GM21367 (cell line): Measurements from ENCODE around the gene IFT25.

ENCODE experiments used
- ATAC-seq: cut with Tn5 transposase; IDR thresholded peaks from one replicate; pipeline ENCODE4 v1.9.1; 2021; ENCODE audit not compliant: unreplicated experiment

IFT25 gene

DNA sequence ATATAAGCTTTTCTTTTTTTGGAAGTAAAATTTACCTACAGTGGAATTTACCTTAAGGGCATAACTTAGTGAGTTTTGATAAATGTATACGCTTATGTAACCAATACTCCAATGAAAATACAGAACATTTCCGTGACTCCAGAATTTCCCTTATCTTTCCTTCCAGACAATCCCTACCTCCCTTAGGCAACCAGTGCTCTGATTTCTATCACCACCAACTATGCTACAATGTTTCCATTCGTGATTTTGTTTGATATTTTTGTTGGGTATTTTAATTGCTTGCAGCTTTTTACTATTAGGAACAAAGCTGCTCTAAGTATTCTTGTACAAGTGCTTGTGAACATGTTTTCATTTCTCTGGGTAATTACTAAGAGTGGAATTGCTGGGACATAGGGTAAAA, 14.6 kb downstream of the IFT25 start:
- ATAC-seq = no peak

DNA sequence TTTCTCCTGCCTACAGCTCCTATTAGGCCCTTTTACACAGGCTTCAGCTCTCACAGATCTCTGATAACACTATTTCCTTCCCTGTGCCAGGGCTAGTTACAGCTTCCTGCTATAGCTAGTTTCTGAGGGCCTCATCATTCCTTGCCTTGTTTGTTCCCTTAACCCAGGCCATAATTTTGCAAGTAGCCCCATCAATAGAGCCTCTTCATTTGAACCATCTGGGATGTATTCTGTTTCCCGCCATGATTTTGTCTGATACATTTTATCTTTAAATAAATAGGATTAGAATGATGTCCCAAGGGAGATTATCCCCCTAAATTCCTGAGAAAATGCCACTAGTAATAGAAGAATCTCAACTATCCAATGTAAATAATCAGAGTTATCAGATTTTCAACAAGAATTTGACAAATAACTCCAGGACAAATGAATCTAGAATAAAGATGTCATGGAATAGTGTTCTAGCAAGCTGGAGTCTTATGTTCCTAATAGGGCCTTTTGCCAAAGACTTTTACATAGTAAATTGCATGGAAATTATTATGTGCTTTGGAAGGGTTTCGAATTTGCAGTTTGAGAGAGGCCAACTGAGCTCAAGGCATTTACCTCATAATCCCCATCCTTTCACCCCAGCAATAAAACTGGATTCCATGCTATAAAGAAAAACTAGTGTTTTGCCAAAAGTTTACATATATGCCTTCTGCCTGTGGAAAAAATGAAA, 16.1 kb downstream of the IFT25 start:
- no peak for ATAC-seq

DNA sequence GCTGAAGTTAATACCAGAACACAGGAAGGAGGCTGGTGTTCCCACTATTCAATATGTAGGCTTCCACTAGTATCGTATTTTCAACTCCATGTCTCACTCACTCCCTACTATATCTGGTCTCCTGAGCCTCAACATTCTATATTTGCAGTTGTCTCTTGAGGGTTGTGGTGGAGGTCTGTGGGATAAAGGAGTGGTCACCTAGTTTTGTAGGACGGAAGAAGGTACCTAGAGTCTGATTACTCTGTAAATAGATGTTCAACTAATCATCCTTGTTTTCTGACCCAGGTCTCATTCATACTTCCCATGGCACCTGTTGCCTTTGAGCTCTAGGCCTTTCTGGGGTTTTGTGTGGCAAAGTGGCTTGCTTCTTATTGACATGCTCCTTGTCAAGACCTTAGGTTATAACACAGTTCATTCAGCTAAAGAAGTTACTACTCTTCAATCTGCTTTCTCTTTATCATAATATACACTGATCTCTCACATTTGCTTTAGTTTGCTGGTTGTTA, 18.1 kb downstream of the IFT25 start:
- ATAC-seq = no peak

DNA sequence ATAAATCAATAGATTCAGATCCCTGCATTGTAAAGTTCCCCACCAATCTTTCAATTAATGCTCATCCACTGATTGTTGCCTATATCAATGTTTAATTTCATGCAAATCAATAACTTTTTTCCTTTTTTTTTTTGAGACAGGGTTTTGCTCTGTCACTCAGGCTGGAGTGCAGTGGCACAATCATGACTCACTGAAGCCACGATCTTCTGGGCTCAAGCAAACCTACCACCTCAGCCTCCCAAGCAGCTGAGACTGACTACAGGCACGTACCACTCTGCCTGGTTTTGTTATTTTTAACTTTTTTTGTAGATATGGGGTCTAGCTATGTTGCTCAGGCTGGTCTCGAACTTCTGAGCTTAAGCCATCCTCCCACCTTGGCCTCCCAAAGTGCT, 25.8 kb downstream of the IFT25 start:
- no peak for ATAC-seq

DNA sequence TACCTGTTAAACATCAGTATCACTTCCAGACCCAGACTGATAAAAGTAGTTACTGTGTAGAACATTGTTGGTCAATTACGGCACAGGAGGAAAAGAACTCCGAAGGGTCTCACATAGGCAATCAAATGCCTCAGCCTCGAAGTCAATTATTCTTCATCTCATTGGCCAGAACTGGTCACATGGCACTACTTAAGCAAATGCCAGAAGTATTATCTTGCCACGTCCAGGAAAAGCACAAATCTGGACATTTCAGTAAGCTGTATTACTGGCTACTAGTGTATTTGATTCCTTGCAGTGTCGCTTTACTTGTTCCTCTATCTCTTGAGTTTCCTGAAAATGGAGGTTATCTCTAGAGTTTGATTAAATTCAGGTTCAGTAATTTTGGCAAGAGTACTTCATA, 27.2 kb downstream of the IFT25 start:
- no peak for ATAC-seq

DNA sequence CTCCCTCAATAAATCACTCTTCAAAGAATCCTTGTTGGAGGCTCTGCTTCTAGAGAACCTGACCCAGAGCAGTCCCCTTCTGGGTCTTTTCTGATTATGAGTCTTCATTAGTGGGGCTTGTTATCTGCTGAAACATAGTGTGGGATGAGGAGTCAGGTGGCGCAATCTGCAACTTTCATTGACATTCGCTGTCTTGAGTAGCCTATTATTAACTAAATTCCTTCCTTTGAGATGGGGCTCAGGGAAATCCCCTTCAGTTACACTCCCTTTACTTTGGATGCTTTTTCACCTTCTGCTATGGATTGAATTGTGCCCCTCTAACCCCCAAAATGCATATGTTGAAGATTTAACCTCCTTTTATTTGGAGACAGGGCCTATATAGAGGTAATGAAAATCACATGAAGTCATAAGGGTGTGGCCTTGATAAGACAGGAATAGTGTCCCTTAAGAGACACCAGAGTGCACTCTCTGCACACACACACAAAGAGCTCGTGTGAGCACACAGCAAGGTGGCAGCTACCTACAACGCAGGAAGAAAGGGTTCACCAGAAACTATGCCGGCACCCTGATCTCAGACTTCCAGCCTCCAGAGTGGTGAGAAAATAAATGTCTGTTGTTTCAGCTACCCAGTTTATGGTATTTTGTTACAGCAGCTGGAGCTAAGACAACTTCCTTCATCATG, 32.0 kb downstream of the IFT25 start:
- no peak for ATAC-seq

DNA sequence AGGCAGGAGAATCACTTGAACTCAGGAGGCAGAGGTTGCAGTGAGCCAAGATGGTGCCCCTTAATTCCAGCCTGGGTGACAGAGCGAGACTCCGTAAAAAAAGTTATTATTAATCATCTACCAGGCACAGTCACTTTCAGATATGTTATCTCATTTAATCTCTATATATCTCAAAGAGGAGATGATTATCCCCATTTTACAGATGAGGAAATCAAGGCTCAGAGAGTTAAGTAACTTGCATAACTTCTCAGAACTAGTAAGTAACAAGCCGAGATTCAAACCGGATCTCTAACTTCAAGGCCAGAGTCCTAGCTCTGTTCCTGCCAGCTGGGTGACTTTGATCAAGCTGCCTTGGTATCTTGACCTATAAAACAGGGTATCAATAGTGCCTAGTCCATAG, 34.1 kb downstream of the IFT25 start:
- ATAC-seq = no peak

DNA sequence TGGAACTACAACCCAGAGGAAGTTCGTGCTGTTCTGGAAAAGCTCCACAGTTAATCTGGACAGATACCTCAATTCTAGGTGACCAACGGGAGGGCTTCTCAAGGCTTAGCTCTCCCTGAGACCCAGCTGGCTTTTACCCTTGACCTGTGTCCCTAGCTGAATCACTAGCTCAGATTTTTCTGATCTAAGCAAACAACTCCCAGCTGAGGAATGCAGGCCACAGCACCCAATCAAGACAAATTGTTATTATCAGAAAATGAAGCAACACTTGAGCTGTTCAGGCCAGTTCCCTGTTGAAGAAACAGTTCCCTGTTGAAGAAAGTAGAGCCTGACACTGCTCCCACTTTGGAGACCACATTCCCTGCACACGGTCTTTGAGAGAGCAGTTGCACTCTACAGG, 35.6 kb downstream of the IFT25 start:
- no peak for ATAC-seq

DNA sequence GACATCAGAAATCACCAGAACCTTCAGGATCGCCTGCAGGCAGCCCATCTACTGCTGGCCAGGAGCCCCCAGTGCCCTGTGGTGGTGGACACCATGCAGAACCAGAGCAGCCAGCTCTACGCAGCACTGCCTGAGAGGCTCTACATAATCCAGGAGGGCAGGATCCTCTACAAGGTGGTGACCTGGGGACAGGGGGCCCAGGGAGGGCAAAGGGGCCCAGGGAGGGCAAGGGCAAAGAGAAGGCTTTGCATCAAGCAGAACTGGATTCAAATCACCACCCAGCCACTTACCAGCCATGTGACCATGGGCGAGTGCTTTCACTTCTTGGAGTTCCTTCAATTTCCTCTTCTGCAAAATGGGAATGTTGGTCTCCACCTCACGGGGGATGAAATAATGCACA, 39.4 kb downstream of the IFT25 start:
- ATAC-seq = no peak

DNA sequence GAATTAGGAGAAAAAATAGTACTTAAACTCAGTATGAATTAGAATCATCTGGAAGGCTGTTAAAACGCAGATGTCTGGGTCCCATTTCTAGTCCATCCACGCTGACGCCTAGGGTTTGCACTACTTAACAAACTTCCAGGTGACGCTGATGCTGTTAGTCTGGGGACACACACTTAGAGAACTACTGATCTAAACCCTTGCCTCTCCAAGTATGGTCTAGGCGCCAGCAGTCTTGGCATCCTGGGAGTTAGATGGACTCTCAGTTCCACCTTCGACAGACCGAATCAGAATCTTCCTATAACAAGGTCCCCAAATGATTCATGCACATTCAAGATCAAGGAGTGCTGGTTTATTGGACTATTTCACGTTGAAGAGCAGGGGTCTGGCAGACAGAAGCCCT, 40.0 kb downstream of the IFT25 start:
- ATAC-seq = no peak

DNA sequence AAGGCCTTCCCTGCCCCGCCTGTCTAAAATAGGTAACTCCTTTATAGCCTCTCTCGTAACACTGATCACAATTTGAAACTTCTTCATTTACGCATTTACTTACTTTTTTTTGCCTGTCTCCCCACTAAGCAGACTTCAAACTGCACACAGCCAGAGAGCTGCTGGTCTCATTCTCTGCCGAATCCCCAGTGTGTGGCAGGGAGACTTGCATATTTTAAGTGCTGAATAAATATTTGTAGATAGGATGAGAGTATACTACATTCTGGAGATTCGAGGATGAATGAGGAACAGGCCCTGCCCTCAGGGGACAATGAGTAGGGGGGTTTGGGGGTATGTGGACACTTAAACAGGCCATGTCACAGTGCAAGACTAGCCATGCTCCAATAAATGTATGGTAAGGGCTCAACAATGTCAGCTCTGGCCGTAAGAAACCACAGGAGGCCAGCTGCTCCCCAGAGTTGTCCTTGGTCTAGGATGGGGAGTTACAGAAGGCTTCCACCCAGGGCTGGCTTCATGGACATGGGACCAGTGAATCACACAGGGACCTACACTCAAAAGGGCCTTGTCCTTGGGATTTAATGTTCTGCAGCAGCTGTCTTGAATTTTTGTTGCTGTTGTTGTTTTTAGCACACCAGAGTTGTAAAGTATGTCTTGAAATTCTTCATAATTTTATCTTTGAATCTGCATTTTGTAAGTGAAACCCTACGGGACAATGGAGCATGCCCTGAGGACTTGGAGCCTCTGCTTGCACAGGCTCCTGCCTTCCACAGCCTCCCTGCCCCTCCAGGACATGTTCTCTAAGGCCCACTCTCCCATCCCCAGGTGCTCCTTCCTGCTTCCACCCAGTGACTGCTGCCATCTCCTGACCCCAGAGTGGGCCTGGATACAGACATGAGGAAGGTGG, 43.0 kb downstream of the IFT25 start:
- ATAC-seq = no peak

DNA sequence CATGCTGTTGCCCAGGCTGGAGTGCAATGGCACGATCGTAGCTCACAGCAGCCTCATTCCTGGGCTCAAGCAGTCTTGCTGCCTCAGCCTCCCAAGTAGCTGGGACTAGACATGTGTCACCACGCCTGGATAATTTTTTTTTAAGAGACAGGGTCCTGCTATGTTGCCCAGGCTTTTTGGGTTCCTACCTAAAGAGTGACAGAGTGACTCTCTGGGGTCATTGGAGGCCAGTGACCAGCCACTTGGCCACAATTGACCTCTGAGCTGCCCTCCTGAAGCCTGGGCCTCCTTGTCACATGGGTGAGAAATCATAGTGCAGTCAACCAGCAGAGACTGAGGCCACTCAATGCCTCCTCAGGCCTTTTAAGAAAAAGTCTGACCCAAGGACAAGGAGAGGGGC, 45.8 kb downstream of the IFT25 start:
- ATAC-seq = no peak

DNA sequence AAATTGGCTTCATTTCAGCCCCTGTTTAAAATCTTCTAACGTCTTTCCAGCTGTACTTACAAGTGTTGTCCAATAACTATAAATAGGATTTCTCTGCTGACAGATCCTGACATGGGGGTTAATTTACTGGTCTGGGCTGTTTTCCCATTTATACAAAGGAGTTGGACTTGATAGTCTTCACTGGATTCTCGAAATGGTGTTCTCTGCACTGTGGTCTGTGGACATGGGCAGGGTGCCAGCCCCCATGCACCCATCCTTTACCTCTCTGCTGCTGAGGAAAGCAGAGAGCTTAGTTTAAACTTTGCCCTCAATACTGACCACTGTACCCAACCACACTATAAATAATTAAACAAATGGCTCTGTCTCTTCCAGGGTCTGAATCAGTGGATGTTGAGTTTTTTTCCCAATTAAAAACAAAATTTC, 46.3 kb downstream of the IFT25 start:
- ATAC-seq = no peak

DNA sequence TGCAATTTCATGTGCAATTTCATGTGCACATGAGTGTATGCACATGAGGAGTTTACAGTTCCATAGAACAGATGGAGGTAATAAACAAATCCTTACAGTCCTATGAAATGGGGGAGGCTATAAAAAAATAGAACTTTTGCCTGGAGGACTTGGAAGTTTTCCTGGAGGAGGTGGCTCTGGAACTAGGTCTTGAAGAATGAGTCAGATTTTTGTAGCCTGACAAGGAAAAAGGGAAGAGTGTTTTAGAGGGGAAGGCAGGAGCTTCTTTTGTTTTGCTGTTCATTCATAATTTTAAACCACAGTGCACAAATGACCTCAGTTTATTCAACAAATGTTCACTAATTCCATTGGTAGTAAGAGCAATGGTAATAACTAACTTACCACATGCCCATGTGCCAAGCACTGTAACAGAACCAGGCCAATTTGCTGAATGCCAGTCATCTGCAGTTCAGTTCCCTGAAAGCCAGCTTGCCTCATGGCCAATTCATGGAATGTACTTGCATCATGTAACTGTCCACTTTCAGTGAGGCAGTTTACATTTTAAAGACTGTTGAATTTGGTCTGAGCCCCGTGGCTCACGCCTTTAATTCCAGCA, 48.8 kb downstream of the IFT25 start:
- ATAC-seq = no peak

DNA sequence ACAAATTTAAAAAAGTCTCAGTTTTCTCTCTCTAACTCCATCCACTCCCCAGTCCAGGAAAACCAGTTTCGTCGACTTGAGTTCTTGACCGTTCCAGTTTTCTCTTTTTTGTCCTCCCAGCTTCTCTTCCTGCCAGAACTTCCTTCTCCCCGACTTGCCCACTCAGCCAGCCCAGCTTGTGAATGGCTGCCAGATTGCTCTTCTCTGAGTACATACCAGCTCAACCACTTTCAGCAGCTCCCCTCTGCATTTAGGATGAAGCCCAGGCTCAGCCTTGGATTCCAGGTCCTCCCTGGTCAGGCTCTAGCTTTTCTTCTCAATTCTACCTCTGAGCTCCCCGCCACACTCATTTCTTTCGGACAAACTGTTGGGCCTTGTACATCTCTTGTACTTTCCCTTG, 50.1 kb downstream of the IFT25 start:
- no peak for ATAC-seq

DNA sequence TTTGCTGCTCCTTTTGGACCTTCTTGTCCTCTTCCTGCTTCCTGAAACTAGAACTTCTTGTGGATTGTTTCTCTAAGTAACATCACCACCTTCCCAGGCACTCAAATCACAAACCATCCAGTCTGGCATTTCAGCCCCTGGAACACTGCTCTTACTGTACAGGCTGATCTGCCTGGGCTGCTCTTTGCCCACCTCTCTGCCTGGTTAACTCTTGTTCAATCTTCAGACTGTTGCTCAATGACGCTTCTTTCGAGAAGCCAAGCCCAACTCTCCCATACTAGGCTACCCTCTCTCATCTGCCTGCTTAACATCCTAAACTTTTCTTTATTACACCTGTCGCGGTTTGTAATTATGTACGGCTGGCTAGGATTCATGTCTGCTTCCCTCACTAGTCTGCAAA, 50.9 kb downstream of the IFT25 start:
- no peak for ATAC-seq

DNA sequence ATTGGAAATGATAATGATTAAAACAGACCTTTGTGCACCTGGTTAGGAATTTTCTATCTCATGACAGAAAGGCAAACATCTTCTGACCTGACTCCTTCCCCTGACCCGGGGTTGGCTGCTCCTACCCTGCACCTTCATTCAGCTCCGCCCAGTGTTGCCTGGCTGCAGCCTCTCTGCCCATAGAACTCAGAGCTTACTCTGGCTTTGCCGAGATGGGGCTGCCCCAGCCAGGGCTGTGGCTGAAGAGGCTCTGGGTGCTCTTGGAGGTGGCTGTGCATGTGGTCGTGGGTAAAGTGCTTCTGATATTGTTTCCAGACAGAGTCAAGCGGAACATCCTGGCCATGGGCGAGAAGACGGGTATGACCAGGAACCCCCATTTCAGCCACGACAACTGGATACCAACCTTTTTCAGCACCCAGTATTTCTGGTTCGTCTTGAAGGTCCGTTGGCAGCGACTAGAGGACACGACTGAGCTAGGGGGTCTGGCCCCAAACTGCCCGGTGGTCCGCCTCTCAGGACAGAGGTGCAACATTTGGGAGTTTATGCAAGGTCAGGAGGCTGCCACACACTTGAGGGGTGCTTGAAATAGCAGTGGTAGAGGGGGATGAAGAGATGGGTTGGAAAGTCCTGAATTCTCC, 51.4 kb downstream of the IFT25 start, which contains the start of gene DIO1:
Gene DIO1, plus strand, starts transcription at position 189 of the 638 bp plus-strand sequence. Its CDS starts 24 bp downstream, at position 213.
- ATAC-seq = no peak

DNA sequence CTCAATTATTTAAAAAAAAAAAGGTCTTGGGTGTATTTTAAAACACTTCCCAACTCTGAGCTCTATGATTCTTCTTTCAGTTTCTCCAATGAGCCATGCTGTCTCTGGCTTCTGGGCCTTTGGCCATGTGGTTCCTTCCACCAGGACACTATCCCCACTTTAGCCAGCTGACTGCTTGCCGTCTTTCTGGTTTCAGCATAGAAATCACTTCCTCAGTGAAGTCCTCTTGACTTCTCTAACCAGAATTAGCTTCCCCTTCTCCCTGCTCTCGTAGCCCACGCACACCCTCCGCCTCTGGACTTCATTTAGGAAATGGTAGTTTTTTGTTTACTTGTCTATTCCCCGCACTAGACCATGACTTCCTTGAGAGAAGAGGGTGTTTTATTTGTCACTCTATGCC, 52.6 kb downstream of the IFT25 start:
- ATAC-seq = no peak

DNA sequence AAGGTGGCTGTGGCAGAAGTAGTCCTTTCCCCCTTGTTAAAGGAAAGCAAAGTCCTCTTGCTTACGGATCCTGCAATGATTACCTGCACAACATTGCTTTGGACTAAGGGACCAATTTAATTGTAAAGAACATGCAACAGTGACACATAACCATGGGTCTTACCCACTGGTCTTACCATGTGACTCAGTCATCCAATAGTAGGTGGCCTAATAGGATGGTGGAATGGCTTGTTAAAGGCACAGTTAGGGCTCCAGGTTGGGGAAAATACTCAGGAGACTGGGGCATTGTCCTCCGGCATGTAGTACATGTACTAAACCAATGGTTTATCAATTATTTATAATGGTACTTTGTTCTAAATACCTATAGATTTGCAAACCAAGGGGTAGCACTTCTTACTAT, 53.8 kb downstream of the IFT25 start:
- no peak for ATAC-seq

DNA sequence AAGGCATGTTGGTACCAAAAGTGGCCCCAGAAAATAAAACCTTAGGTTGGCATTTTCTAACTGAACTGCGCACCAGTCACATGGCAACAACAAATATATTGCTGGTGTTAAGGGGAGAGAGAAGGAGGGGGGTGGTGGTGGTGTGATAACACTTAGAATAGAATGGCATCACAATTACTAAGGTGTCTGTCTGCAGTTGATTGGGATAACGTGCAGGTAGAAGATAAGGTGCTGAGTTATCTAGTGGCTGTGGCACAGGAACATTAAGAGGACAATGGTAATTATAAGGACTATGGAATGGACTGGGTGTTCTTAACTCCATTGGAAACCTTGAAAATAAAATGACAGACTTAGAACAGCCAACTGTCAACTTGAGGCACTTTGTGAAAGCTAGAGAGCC, 54.5 kb downstream of the IFT25 start:
- ATAC-seq = no peak

DNA sequence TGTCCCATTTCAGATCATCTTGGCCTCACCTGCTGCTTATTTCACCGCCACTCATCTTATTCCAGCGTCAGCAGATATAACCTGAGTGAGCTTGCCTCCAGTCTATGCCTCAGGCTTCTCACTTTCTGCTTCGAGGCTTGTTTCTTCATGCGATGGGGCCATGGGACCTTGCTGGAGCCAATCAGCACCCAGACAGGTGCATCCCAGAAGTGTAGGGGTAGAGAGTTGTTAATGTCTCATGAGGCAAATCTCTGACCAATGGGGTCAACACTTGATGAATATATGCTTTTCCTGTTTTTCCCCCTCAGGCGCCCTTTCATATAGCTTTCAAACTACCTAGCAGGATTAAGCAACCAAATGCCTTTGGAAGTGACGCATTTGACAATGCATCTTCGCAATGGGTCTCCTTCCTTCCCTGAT, 55.0 kb downstream of the IFT25 start:
- ATAC-seq = peak; percentile 7
